IMR-90 (cell line): ENCODE results near the gene IFNL1. TPM values are rescaled to one million over a fixed set of nuclear protein-coding genes. Genes with fewer than 3 reads are reported as not detected.

Experiments
- ATAC-seq: fragments of 200-7000 bp; cut with Tn5 transposase; 2 replicates; pipeline ENCODE4 v1.9.1; 2020; ENCODE audit warnings: low read depth, mild to moderate bottlenecking, moderate library complexity
- BruUV-seq: library from RNA; stranded (reverse); fragments of 400-500 nt; replicated peaks from 2 replicates; lab custom pipeline; 2021; lab: Mats Ljungman, UMichigan
- CTCF ChIA-PET: fragments of 300-600 bp; formaldehyde crosslinking; extraction: SDS; loops from one replicate; lab custom pipeline; 2021; ENCODE audit warnings: antibody characterized with exemption; lab: Yijun Ruan, JAX
- POLR2A ChIA-PET: fragments of 300-600 bp; sonication (Branson Sonifier 250); formaldehyde crosslinking; loops from one replicate; lab custom pipeline; 2022; ENCODE audit warnings: antibody characterized with exemption; ENCODE audit not compliant: unreplicated experiment; lab: Charles Lee
- DNase-seq: peaks from one replicate; pipeline ENCODE4 v3.0.0; 2013
- H2AFZ ChIP-seq: replicated peaks from 2 replicates; pipeline ENCODE3; 2013; ENCODE audit warnings: low read length, mild to moderate bottlenecking; ENCODE audit not compliant: poor library complexity
- H2AK5ac ChIP-seq: 2 replicates; pipeline ENCODE4 v1.6.1; 2013; ENCODE audit warnings: low read depth, low read length, inconsistent platforms
- H2AK9ac ChIP-seq: replicated peaks from 2 replicates; pipeline ENCODE3; 2013; ENCODE audit warnings: mild to moderate bottlenecking, low read depth, low read length, moderate library complexity; ENCODE audit not compliant: poor library complexity
- H2BK120ac ChIP-seq: 2 replicates; pipeline ENCODE4 v1.6.1; 2013; ENCODE audit warnings: low read depth, low read length, inconsistent platforms
- H2BK15ac ChIP-seq: 3 replicates; pipeline ENCODE4 v1.6.1; 2013; ENCODE audit warnings: low read depth, low read length, inconsistent platforms
- H2BK20ac ChIP-seq: 2 replicates; pipeline ENCODE4 v1.6.1; 2013; ENCODE audit warnings: low read depth, mild to moderate bottlenecking, inconsistent platforms, low read length, moderate library complexity
- H2BK5ac ChIP-seq: 2 replicates; pipeline ENCODE4 v1.6.1; 2013; ENCODE audit warnings: mild to moderate bottlenecking, low read depth, low read length, inconsistent platforms; ENCODE audit not compliant: poor library complexity, severe bottlenecking
- H3K14ac ChIP-seq: replicated peaks from 2 replicates; pipeline ENCODE4 v1.6.1; 2013; ENCODE audit warnings: low read depth, low read length, inconsistent platforms
- H3K18ac ChIP-seq: 2 replicates; pipeline ENCODE4 v1.6.1; 2013; ENCODE audit warnings: low read depth, low read length, control low read depth
- H3K23ac ChIP-seq: 2 replicates; pipeline ENCODE4 v1.6.1; 2013; ENCODE audit warnings: low read depth, low read length, inconsistent platforms
- H3K27ac ChIP-seq: 2 replicates; pipeline ENCODE4 v1.5.1; 2013; ENCODE audit warnings: mild to moderate bottlenecking, control low read depth, low read length; ENCODE audit not compliant: insufficient read depth
- H3K27me3 ChIP-seq: 2 replicates; pipeline ENCODE4 v1.6.1; 2013; ENCODE audit warnings: low read length; ENCODE audit not compliant: control insufficient read depth, insufficient read depth
- H3K36me3 ChIP-seq: 2 replicates; pipeline ENCODE4 v1.6.1; 2013; ENCODE audit warnings: low read length, mixed read lengths; ENCODE audit not compliant: control insufficient read depth, insufficient read depth
- H3K4ac ChIP-seq: 2 replicates; pipeline ENCODE4 v1.6.1; 2013; ENCODE audit warnings: low read depth, low read length, inconsistent platforms
- H3K4me1 ChIP-seq: 2 replicates; pipeline ENCODE4 v1.6.1; 2013; ENCODE audit warnings: low read length, mixed read lengths; ENCODE audit not compliant: control insufficient read depth, insufficient read depth
- H3K4me2 ChIP-seq: 2 replicates; pipeline ENCODE4 v1.6.1; 2013; ENCODE audit warnings: low read depth, mild to moderate bottlenecking, control low read depth, low read length, moderate library complexity
- H3K4me3 ChIP-seq: 2 replicates; pipeline ENCODE4 v1.5.1; 2013; ENCODE audit warnings: low read depth, mild to moderate bottlenecking, control low read depth, low read length, moderate library complexity; ENCODE audit not compliant: insufficient read depth
- H3K56ac ChIP-seq: 2 replicates; pipeline ENCODE4 v1.6.1; 2013; ENCODE audit warnings: low read length, inconsistent platforms; ENCODE audit not compliant: insufficient read depth; ENCODE audit errors: extremely low read depth
- H3K79me1 ChIP-seq, 2 experiments: 2 replicates each; pipeline ENCODE4 v1.6.1; 2013; ENCODE audit warnings: low read length in 2 of 2, inconsistent platforms in 1 of 2, low read depth in 1 of 2
- H3K9ac ChIP-seq: 2 replicates; pipeline ENCODE4 v1.6.1; 2013; ENCODE audit warnings: low read depth, low read length, control low read depth
- H3K9me1 ChIP-seq: 2 replicates; pipeline ENCODE4 v1.6.1; 2013; ENCODE audit warnings: low read length, inconsistent platforms; ENCODE audit not compliant: insufficient read depth
- H3K9me3 ChIP-seq: 2 replicates; pipeline ENCODE4 v1.6.1; 2013; ENCODE audit warnings: low read length; ENCODE audit not compliant: control insufficient read depth, insufficient read depth
- H4K20me1 ChIP-seq: 2 replicates; pipeline ENCODE4 v1.6.1; 2013; ENCODE audit warnings: low read length, inconsistent platforms; ENCODE audit not compliant: insufficient read depth
- H4K5ac ChIP-seq: 2 replicates; pipeline ENCODE4 v1.6.1; 2013; ENCODE audit warnings: mild to moderate bottlenecking, low read depth, low read length, control low read depth
- H4K8ac ChIP-seq, 2 experiments: 2 replicates each; pipeline ENCODE4 v1.6.1; 2013; ENCODE audit warnings: low read depth in 2 of 2, low read length in 2 of 2, control low read depth in 1 of 2, inconsistent platforms in 1 of 2
- H4K91ac ChIP-seq: 2 replicates; pipeline ENCODE4 v1.6.1; 2013; ENCODE audit warnings: low read depth, low read length, inconsistent platforms; ENCODE audit not compliant: insufficient read depth
- BHLHE40 ChIP-seq: fragments of 150-350 bp; IDR thresholded peaks from 2 replicates; pipeline ENCODE4 v1.6.1; 2016; ENCODE audit warnings: mild to moderate bottlenecking, low read depth, low read length
- CTCF ChIP-seq: conservative IDR thresholded peaks from 2 replicates; pipeline ENCODE4 v1.5.1; 2012; ENCODE audit warnings: mild to moderate bottlenecking, low read depth, low read length, improper control_type of control experiment
- ELK1 ChIP-seq: fragments of 150-350 bp; IDR thresholded peaks from 2 replicates; pipeline ENCODE4 v1.6.1; 2016; ENCODE audit warnings: low read depth, mild to moderate bottlenecking, low read length, moderate library complexity, borderline replicate concordance
- FOS ChIP-seq: fragments of 150-350 bp; IDR thresholded peaks from 2 replicates; pipeline ENCODE4 v1.6.1; 2016; ENCODE audit warnings: low read depth, low read length
- MAFK ChIP-seq: IDR thresholded peaks from 2 replicates; pipeline ENCODE4 v1.6.1; 2012; ENCODE audit warnings: low read depth, low read length, improper control_type of control experiment
- MAZ ChIP-seq: IDR thresholded peaks from 2 replicates; pipeline ENCODE4 v1.6.1; 2012; ENCODE audit warnings: low read depth, mild to moderate bottlenecking, low read length, improper control_type of control experiment, moderate library complexity, borderline replicate concordance
- NFE2L2 ChIP-seq: fragments of 150-350 bp; IDR thresholded peaks from 2 replicates; pipeline ENCODE4 v1.6.1; 2016; ENCODE audit warnings: low read depth, mild to moderate bottlenecking, low read length
- POLR2A ChIP-seq: IDR thresholded peaks from 2 replicates; pipeline ENCODE4 v1.6.1; 2012; ENCODE audit warnings: mild to moderate bottlenecking, low read depth, low read length
- RAD21 ChIP-seq: IDR thresholded peaks from 2 replicates; pipeline ENCODE4 v1.6.1; 2012; ENCODE audit warnings: low read length, improper control_type of control experiment
- RFX5 ChIP-seq: IDR thresholded peaks from 2 replicates; pipeline ENCODE4 v1.8.0; 2012; ENCODE audit warnings: low read depth, mild to moderate bottlenecking, low read length, moderate library complexity
- SMC3 ChIP-seq: fragments of 150-350 bp; IDR thresholded peaks from 2 replicates; pipeline ENCODE4 v1.6.1; 2016; ENCODE audit warnings: low read depth, mild to moderate bottlenecking, antibody characterized with exemption, low read length, moderate library complexity
- WGBS, 2 experiments: methylation state at CpG; one replicate each; pipeline versions ENCODE4 v1.1.5 to v1.1.7; 2013; ENCODE audit warnings: missing lambda C conversion rate in 2 of 2; ENCODE audit not compliant: insufficient read length in 1 of 2; ENCODE audit errors: extremely low coverage in 2 of 2; 5-methylcytosine and 5-hydroxymethylcytosine counted together
- dilution Hi-C: fragments of 300-500 bp; cut with HindIII; formaldehyde crosslinking; loops from one replicate; pipeline ENCODE4 v1.14.3; 2018; ENCODE audit warnings: low sequenced_read_pairs; ENCODE audit not compliant: unreplicated experiment
- in situ Hi-C: fragments of 300-500 bp; cut with MboI; formaldehyde crosslinking; loops from 3 replicates; pipeline ENCODE4 v1.14.3; 2019; ENCODE audit warnings: low sequenced_read_pairs, inconsistent platforms, mixed read lengths
- intact Hi-C: fragments of 100-400 bp; cut with micrococcal nuclease; formaldehyde crosslinking; loops from 2 replicates; pipeline ENCODE4 v1.10.0; 2022
- polyA plus RNA-seq, 3 experiments: library from polyadenylated mRNA; depleted of rRNA; stranded (reverse); fragments of >200 nt; gene quantifications; 2 replicates each; pipeline ENCODE4 v1.2.3, GENCODE V29; 2012; ENCODE audit warnings: low replicate concordance in 1 of 3
- total RNA-seq: library from RNA; depleted of rRNA; stranded (reverse); fragments of >200 nt; gene quantifications from 2 replicates; pipeline ENCODE4 v1.2.3, GENCODE V29; 2012

The IFNL1 gene
- total and polyA plus RNA-seq, 2 of the 4 experiments (the other 2 are of a cell fraction) = not detected

GRCh38 chr19:39315933-39316332, 19.7 kb downstream of the IFNL1 start:
- ATAC-seq = no peak
- H4K91ac ChIP-seq = no peak overlapping the region
- no peak for TF ChIP-seq NFE2L2
- no peak for TF ChIP-seq CTCF
- TF ChIP-seq MAFK = no peak
- no peak for TF ChIP-seq MAZ
- no peak for TF ChIP-seq BHLHE40
- TF ChIP-seq RFX5 = no peak
- no peak for TF ChIP-seq POLR2A
- no peak for TF ChIP-seq SMC3
- no peak for TF ChIP-seq RAD21
- no peak for TF ChIP-seq FOS
- no peak for TF ChIP-seq ELK1
- H3K4me3 ChIP-seq = no peak overlapping the region
- H2AK5ac ChIP-seq = no peak overlapping the region
- H2BK5ac ChIP-seq = no peak overlapping the region
- WGBS, 2 experiments = no CpG with 5 or more reads among the region's 1 CpG
- H3K56ac ChIP-seq = no peak overlapping the region
- no peak overlapping the region for H2BK15ac ChIP-seq
- intact Hi-C loops = no loop called here
- H3K4ac ChIP-seq = no peak overlapping the region
- no peak overlapping the region for H2BK20ac ChIP-seq
- no peak overlapping the region for H4K5ac ChIP-seq
- H3K9me1 ChIP-seq = no peaks in the 10 kb centered on the region
- no peak overlapping the region for H3K23ac ChIP-seq
- peaks cover 2% of the 10 kb centered on the region; the same call in 1 of the 2 replicates for H3K4me1 ChIP-seq
- H3K18ac ChIP-seq = no peak overlapping the region
- no peak overlapping the region for H2BK120ac ChIP-seq
- H3K14ac ChIP-seq = no peak overlapping the region
- H3K27me3 ChIP-seq = peaks cover 15% of the 10 kb centered on the region
- no peak overlapping the region for H2AFZ ChIP-seq
- no TSS peak for BruUV-seq
- CTCF ChIA-PET = no interaction called here
- no peak overlapping the region for H4K8ac ChIP-seq
- no peak for DNase-seq
- no peak overlapping the region for H3K9ac ChIP-seq
- POLR2A ChIA-PET = no interaction called here
- no peak overlapping the region for H2AK9ac ChIP-seq
- H4K20me1 ChIP-seq = no peaks in the 10 kb centered on the region; the same call in 1 of the 2 replicates
- dilution Hi-C loops = no loop called here
- no peaks in the 10 kb centered on the region for H3K36me3 ChIP-seq
- H3K9me3 ChIP-seq = no peaks in the 10 kb centered on the region
- in situ Hi-C loops = no loop called here
- H3K4me2 ChIP-seq = no peak overlapping the region
- no peaks in the 10 kb centered on the region for H3K79me1 ChIP-seq
- no peak overlapping the region for H3K27ac ChIP-seq
